NCI-H1417 treated with DMSO at 0.1 percent for 48 hours (cell line): ENCODE measurements around the gene KTN1.

ENCODE experiments used
- DNase-seq: peaks from one replicate; lab custom pipeline; 2025; lab: John Stamatoyannopoulos, UW

The KTN1 gene

DNA sequence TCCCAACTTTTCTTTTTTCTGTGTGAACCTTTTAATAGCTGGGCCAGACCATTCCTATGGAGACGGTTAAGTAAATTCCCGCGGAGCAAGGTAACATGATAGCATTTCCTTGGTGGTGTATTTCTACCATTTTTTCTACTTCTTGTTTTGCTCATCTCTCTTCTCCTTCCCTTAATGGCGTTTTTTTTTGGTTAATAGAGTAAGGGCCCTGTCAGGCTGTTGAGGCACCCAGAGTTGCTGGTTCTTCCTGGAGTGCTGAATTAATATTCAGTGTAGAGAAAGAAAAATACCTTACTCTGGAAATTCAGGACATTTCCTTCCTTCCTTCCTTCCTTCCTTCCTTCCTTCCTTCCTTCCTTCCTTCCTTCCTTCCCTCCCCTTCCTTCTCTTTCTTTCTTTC is 137.6 kb downstream of the KTN1 start:
- DNase-seq: no peak

GRCh38 chr14:55718551-55718950 is 138.5 kb downstream of the KTN1 start:
- DNase-seq: no peak

GRCh38 chr14:55720796-55721195 is 140.8 kb downstream of the KTN1 start:
- no peak for DNase-seq

GRCh38 chr14:55721353-55721752 is 141.3 kb downstream of the KTN1 start:
- DNase-seq: no peak

DNA sequence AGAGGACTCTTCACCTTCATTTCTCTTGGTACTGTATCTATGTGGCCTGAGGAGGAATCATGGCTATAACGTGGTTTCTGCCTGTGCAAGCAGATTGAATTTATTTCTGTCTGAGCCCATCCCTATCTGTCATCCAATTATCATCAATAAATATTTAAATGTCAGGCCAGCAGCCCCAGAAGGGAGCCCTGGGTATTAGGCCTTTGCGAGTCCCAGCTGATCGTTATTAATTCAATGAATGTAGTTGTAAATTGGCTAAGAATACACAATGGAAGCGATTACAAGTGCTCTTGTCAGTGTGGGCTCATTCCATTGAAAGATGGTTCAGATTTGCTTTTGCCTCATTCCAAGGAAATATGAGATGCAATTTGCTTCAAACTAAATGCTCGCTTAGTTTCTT is 142.0 kb downstream of the KTN1 start:
- DNase-seq: no peak

DNA sequence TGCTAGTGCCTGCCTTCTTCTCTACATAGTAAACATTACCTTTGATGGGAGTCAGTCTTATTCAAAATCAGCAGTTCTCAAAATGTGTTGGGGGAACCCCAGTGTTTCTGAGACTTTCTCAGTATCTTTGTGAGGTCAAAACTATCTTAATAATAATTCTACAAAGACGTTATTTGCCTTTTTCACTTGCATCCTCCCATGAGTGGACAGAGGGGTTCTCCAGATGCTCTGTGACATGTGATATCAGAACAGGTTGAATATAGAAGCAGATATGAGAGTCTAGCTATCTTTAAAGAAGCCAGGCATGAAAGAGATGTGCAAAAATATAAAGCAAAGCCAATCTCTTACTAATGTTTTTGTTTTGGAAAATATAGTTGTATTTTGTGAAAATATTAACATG is 144.7 kb downstream of the KTN1 start:
- no peak for DNase-seq

- no peak for DNase-seq
Observed at GRCh38 chr14:55730592-55731310, 150.7 kb downstream of the KTN1 start.

GRCh38 chr14:55731311-55731872 is 151.4 kb downstream of the KTN1 start:
- no peak for DNase-seq

GRCh38 chr14:55731881-55732498 is 152.0 kb downstream of the KTN1 start:
- DNase-seq: no peak

DNA sequence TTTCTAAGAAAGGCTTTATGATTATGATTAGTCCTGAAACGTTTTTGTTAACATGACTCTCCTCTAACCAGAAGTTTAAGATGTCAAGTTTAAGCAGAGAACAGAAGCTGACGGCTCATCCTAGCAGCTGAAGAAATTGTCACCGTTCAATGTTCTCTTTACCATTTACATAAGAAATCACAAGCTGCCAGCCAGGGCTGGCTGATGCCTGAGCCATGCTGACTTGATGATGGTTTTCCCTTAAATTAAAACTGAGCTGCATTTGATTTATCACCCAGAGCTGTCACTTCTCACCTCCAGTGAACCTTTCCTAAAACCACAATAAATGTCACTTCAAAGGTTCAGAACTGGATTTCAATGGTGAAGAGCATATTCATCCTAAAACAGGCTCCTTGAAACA is 153.6 kb downstream of the KTN1 start:
- no peak for DNase-seq
